GM18505 (cell line): ENCODE results near the gene SHC4.
"Not testable (repeated sequence)": the region's sequence is repeated elsewhere in the genome, so short reads cannot be mapped to it uniquely, and the experiment has no call there.

Source experiments
- ATAC-seq: cut with Tn5 transposase; IDR thresholded peaks from one replicate; pipeline ENCODE4 v1.9.1; 2021; ENCODE audit not compliant: unreplicated experiment
- POLR2A ChIP-seq: IDR thresholded peaks from 4 replicates; pipeline ENCODE4 v1.6.1; 2011; ENCODE audit warnings: borderline replicate concordance; ENCODE audit not compliant: insufficient read depth, insufficient read length; ENCODE audit errors: extremely low read depth

The SHC4 gene

DNA sequence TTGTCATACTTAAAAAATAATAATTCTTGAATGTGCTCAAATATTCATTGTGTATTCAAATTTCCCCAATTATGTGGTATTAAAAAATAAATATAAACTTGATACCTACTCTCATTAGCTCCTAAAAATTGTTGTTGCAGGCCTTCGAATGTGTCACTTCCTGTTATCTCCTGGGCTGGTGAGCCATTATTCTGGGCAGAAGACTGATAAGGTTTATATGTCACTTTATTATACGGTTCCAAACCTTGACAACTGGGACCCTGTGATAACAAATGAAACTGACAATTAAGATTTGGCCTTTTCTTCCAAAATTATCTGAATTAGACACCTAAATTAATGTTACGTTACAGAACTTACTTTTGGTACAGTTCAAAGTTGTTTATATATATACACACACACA, 167.8 kb downstream of the SHC4 start:
- no peak for ATAC-seq
- no peak for TF ChIP-seq POLR2A

DNA sequence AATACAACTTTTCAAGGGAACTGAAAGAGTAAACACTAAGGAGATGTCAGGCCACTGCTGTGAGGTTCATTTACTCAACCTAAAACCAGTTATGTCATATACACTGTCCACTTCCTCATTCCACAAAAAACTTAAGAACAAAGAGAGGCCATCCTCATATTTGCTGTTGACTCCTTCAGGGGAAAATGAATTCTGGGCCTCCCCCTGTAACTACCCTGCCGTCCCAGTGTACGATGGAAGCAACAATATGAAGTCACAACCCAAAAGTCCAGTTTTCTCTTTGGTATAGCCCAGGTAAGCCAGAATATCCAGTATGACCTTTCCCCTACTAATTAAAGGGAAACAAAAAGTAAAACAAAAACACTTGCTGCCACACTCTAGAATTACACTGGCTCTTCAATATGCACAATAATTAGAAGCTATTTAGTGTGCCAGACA, 169.0 kb downstream of the SHC4 start:
- peak; percentile 91 for ATAC-seq
- TF ChIP-seq POLR2A: no peak

DNA sequence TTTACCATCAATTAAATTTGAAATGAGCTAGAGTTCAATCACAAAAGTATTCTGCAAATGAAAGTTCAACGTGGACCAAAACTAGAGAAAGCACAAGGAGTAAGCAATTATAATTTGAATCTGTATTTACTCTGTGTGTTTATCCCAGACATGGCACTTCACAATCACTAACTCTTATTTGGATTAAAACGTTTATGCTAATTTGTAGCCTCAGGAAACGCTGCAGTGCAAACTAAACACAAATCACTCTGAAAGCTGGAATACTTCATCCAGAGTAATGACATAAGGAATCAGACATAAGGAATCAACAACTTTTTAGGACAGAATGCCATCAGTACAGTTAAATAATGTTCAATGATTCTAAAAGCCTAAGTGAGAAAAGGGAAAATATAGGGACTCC, 171.3 kb downstream of the SHC4 start:
- ATAC-seq: no peak
- TF ChIP-seq POLR2A: no peak

DNA sequence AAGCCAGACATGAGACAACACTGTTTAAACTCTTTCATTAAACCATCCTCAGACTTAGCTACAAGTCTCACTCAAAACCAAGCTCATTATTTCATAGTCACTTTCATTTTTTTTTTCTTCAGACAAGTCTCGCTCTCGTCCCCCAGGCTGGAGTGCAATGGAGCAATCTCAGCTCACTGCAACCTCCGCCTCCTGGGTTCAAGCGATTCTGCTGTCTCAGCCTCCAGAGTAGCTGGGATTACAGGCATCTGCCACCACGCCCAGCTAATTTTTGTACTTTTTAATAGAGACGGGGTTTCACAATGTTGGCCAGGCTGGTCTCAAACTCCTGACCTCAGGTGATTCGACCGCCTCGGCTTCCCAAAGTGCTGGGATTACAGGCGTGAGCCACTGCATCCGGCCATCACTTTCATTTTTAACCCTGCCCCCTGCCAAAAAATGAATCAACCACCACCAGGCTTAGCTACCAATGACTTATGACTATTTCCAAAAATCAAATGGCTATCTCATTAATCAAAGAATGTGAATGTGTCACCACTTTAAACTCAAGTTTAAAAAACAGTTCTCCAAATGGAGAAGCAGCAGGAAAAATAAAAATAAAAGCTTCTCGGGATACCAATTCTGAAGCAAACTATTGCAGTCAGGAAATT, 173.1 kb downstream of the SHC4 start:
- not testable (repeated sequence) for ATAC-seq

DNA sequence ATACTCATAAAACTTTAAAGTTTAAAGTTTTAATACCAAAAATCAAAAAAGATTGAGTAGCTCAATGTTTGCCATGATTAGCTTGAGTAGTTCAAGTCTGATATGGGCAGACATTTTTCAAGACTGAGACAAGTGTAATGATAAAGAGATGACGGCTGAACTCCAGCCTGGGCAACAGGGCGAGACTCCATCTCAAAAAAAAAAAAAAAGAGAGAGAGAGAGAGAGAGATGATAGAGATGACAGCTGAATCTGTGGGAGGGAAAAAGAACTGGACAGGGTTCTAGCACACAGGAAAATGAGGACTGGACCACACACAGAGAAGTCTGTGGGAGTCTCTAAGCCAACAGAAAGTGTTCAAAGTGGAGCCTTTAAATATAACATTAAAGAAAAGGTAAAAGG, 178.0 kb downstream of the SHC4 start:
- ATAC-seq: no peak
- no peak for TF ChIP-seq POLR2A

DNA sequence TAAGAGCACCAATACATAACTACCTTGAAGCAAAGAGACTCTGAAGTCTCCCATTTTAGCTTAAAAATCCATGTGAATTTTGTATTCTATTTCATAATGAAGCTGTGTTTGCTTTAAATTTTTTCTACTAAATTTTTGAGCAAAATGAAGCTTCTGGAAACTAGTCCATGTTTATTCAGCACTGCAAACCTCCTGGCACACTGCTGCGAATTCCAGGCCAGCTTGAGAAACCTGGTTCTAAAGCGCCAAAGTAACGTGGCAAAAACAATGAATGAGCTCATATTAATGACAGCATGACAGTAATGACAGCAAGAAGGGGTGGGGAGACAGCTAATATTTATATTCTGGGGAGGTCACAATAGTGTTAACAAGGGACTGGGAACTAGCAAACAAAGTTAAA, 178.5 kb downstream of the SHC4 start:
- no peak for TF ChIP-seq POLR2A
- ATAC-seq: no peak

DNA sequence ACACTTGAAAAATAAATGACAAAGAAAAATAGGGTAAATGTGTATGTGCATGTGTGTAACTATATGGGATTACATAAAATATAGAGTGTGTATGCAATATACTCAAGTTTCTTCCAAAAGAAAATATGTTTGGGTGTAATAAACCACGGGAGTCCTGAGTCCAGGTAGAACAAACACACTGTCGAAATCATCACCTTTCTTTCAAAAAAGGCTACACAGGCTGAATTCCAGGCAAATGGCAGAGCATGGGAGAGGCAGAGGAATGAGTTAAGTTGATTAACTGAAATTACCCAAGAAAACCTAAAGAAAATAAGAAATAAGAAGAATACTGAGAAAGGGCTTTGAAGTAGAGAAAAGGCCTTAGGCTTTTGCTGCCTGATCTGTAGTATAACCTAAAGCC, 179.0 kb downstream of the SHC4 start:
- TF ChIP-seq POLR2A: no peak
- ATAC-seq: no peak

DNA sequence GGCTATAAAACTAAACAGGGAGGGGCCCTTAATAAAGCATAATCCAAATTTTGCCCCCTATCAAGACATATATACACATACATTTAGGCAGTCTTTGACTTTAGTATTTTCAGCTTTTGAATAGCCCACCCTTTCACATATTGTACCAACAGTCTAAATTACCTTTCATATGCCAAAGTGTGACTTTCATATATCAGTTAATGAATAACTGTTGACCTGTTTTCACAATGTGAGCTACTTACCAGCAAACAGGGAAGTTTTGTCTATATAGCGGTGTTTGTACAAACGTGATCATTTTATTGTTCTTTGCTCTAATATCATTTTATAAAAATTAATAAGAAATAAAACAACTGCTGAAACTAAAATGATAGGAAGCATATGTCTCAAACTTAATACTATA, 180.8 kb downstream of the SHC4 start:
- TF ChIP-seq POLR2A: no peak
- no peak for ATAC-seq

DNA sequence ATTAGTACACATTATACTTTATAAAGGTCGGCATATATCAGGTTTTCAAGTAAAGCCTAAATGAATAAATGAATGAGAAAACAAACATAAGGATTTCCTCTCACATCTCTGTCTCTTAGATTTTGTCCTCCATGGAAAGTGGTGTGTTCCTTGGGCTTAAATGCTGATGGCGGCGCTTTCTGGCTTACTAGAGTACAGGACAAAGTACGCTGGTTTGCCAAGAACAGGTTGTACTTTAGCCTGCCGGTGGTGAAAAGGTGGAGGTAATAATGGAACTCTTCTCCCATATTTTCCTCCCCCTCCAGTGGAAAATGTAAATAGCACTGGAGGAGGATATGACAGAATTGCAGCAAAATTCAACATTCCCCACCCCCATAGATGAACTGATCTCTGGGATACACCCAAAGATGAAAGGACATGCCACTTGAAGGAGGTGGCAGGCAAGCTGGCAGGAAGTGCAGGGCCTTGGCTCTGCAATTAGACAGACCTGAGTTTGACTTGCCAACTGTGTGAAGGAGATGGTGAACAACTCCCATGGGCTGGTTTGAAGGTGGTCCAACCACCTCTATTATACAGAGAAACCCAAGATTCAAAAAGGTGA, 182.1 kb downstream of the SHC4 start:
- no peak for TF ChIP-seq POLR2A
- no peak for ATAC-seq

DNA sequence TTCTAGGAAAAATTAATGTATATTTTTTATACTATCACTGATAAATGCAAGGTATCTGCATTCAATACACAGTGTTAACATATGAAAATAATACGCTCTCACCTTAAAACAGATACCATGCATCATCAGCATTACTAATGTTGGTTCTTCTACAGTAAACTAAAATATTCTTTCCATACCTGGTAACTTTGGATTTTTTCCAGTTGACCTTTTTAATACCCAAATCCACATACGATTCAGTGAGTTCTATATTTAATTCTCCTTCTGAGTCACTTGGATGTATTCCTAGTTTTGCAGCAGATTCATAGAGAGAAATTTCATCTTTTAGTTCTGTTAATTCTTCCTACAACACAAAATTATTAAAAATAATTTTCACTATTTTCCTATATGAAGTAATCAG, 182.7 kb downstream of the SHC4 start:
- ATAC-seq: no peak
- no peak for TF ChIP-seq POLR2A

DNA sequence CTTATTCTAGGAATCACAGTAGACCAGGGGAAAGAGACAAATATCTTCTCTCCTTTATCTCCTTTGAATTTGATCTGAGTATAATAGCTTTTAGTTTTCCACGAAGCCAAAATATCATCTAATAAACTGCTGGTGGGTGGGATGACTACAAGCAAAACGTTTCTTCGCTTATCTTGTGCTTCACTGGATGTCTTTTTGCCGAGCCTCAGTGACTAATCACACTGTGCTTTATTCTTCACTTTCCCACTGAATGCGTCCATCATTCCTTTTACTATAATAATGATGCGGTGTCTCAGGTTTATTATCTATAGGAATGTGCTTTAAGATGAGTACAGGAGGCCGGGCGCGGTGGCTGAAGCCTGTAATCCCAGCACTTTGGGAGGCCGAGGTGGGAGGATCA, 185.4 kb downstream of the SHC4 start:
- TF ChIP-seq POLR2A: no peak
- no peak for ATAC-seq

DNA sequence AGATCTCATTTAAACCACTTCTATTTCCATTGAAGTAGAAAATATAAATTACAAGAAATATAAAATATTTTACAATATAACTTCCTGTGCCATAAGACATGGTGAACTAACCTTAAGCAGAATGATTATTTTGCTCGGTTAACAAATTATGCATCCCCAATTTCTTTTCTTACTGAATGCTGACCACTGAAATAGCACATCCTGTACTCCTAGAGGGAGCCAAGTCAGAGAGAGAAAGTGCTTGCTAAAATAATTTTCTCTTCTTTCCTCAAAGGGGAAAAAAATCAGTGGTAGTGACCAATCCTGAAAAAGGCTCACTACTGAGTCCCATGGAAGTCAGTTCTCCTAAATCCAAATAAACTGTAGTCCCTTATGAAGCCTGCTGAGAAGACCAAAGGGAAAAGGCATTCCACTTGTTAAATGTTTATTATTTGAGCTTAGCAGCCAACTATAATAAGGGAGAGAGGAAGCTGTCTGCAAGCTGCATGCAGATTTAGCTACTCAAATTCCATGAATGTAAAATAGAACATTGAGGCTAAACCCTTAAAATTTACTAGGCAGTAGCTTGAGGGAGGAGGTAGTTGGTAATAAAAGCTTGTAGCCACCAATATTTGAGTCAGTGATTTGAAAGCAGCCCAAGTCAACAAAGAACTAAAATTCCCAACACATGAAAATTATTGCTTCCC, 185.9 kb downstream of the SHC4 start:
- ATAC-seq: no peak
- no peak for TF ChIP-seq POLR2A

DNA sequence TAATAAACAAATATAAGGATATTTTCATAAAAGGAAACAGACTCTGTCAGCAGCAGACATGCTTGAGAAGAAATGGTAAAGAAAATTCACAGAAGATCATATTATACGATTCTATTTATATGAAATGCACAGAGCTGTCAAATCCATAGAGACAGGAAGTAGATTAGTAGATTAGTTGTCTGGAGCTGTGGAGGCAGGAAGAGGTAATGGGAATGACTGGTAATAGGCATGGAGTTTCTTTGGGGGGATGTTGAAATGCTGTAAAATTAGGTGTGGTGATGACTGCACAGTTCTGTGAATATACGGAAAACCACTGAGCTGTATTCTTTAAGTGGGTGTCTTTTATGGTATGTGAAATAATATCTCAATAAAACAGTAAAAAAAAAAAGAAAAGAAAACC, 188.2 kb downstream of the SHC4 start:
- ATAC-seq: no peak
- no peak for TF ChIP-seq POLR2A

DNA sequence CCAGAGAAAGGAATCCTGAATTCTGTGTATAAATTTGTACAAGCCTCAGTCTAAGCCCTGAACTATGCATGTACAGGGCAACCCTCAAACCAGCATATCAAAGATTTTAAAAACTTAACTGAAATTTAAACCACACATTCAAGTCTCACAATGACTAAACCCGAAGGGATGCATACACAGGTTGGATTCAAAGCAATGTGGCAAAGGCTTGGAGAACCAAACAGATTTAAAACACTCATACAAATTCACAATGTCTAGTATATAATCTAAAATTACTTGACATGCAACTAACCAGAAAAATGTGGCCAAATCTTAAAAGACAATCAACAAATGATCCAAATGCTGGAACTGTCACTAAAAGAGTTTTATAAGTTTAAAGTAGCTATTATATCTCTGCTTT, 189.2 kb downstream of the SHC4 start:
- no peak for TF ChIP-seq POLR2A
- ATAC-seq: no peak
